A549 (cell line): Measurements from ENCODE around the gene DTNB.

Experiments
- CHD2 ChIP-seq: fragments of 150-350 bp; IDR thresholded peaks from 2 replicates; pipeline ENCODE4 v1.6.1; 2014; ENCODE audit warnings: low read length; ENCODE audit not compliant: partially characterized antibody
- CHD4 ChIP-seq: fragments of 200-600 bp; sonication (generic); IDR thresholded peaks from 2 replicates; pipeline ENCODE4 v1.6.1; 2016; ENCODE audit warnings: antibody characterized with exemption, mild to moderate bottlenecking, borderline replicate concordance
- CTCF ChIP-seq: fragments of >200 bp; sonication (Bioruptor Twin); formaldehyde crosslinking; IDR thresholded peaks from 3 replicates; pipeline ENCODE4 v1.5.1; 2016
- EP300 ChIP-seq, 2 experiments: fragments of >200 bp; sonication (Bioruptor Twin); formaldehyde crosslinking; IDR thresholded peaks; 2 replicates in 1 of 2; 3 replicates in 1 of 2; pipeline ENCODE4 v1.6.1; 2016 to 2017
- FOSL2 ChIP-seq, 2 experiments: fragments of 450-650 bp in 1 of 2; fragments of >200 bp in 1 of 2; sonication (Bioruptor Twin) in 1 of 2; formaldehyde crosslinking; IDR thresholded peaks; 2 replicates each; pipeline versions ENCODE4 v1.5.0 to v1.6.1; 2016 to 2020; ENCODE audit warnings: mild to moderate bottlenecking in 1 of 2, moderate library complexity in 1 of 2
- MAX ChIP-seq: IDR thresholded peaks from 2 replicates; pipeline ENCODE4 v1.6.1; 2012
- MAZ ChIP-seq: fragments of 150-350 bp; IDR thresholded peaks from 2 replicates; pipeline ENCODE4 v1.6.1; 2014; ENCODE audit warnings: antibody characterized with exemption, low read depth, low read length, borderline replicate concordance
- POLR2A ChIP-seq: IDR thresholded peaks from 2 replicates; pipeline ENCODE4 v1.6.1; 2012; ENCODE audit warnings: mild to moderate bottlenecking, low read length
- POLR2AphosphoS2 ChIP-seq: conservative IDR thresholded peaks from 2 replicates; pipeline ENCODE4 v1.6.1; 2012; ENCODE audit warnings: low read length, improper control_type of control experiment, inconsistent platforms
- REST ChIP-seq: fragments of 200-600 bp; sonication (generic); IDR thresholded peaks from 2 replicates; pipeline ENCODE4 v1.6.1; 2016; ENCODE audit warnings: antibody characterized with exemption, mild to moderate bottlenecking, moderate library complexity
- RFX5 ChIP-seq: fragments of 450-650 bp; IDR thresholded peaks from 2 replicates; pipeline ENCODE4 v1.7.1; 2014; ENCODE audit warnings: antibody characterized with exemption, mild to moderate bottlenecking, moderate library complexity
- SMC3 ChIP-seq: fragments of >200 bp; sonication (Bioruptor Twin); formaldehyde crosslinking; IDR thresholded peaks from 3 replicates; pipeline ENCODE4 v1.6.1; 2018; ENCODE audit warnings: inconsistent platforms
- ZFP36 ChIP-seq: fragments of 450-650 bp; IDR thresholded peaks from 2 replicates; pipeline ENCODE4 v1.6.1; 2014; ENCODE audit warnings: borderline replicate concordance; ENCODE audit not compliant: partially characterized antibody
- TF ChIP-seq, protein P1 (sequence below): fragments of 250-450 bp; sonication (Bioruptor Pico); IDR thresholded peaks from 2 replicates; pipeline ENCODE4 v1.5.0; 2021; ENCODE audit warnings: mild to moderate bottlenecking, moderate library complexity, borderline replicate concordance

- TF ChIP-seq CTCF (no peak), POLR2A (no peak), FOSL2 (IDR thresholded peaks at IDR 0.05) (no peak), FOSL2 (CRISPR knock-in tag; IDR thresholded peaks at IDR 0.05) (no peak), REST (no peak), ZFP36 (no peak), POLR2AphosphoS2 (no peak), MAZ (no peak), EP300 (IDR thresholded peaks at IDR 0.05) (no peak), CHD2 (no peak), SMC3 (no peak), MAX (no peak), RFX5 (no peak), CHD4 (no peak)
- TF ChIP-seq, protein P1, sequence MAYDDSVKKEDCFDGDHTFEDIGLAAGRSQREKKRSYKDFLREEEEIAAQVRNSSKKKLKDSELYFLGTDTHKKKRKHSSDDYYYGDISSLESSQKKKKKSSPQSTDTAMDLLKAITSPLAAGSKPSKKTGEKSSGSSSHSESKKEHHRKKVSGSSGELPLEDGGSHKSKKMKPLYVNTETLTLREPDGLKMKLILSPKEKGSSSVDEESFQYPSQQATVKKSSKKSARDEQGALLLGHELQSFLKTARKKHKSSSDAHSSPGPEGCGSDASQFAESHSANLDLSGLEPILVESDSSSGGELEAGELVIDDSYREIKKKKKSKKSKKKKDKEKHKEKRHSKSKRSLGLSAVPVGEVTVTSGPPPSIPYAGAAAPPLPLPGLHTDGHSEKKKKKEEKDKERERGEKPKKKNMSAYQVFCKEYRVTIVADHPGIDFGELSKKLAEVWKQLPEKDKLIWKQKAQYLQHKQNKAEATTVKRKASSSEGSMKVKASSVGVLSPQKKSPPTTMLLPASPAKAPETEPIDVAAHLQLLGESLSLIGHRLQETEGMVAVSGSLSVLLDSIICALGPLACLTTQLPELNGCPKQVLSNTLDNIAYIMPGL, result no peak
These were observed 14.9 kb upstream of the DTNB start for GRCh38 chr2:25688236-25688635.
